Measurements from ENCODE around the gene RTCB.

RTCB gene

DNA sequence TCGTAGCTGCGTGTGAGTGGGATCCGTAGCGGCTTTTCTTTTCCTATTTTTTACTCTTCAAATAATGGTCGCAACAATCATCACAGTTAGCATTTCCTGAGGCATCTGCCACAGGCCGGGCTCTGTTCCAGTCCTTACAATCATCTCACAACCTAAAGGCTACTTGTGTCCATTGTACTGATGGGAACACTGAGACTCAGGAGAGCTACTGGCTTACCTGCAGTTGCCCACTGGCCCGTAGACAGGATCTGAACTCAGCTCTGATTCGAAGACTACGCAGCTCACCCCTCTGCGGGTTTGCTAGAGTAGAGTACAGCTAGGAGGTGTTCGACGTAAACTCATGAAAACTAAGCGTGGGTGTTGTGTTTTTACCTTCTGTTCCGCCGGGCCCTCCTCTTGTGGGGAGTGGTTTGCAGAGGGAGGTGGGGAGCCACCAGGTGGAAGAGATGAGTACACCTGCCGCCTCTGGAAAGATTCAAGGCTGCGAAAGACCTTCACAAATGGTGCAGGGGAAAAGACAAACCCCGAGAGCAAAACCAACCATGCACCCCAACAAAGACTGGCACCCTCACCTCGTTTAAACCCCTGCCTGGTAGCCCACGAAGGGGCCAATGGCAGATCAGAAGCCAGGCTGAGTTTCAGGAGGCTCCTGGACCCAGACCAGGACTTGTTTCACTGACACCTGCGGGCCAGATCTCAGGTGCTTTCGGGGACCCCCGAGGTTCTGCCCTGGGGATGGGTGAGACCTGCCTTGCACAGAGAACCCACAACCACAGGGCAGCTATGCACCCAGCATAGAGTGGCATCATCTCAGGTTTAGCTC is 72.6 kb downstream of the RTCB start:
- no peak for DNase-seq (ENCODE audit: low spot score)

DNA sequence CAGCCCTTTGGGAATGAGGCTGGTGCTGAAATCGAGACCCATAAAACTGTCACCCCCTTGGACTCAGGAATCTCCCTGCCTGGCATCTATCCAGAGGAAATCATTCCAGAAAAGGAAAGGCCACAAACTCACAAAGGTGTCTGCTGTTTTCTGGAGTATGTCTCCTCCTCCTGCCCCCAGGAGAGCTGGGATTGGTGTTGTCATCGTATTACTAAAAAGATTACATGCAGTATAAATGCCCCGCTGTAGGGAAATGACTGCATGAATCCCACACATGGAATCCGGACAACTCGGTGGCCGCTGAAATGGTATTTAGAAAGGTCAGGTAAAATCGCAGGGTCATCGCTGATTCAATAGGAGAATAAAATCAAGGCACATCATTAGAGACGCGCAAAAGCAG is 73.3 kb downstream of the RTCB start:
- DNase-seq (ENCODE audit: low spot score), result no peak

Measured in pons (tissue), 1 donor.